GM18519 (cell line): ENCODE data around the gene TULP1.

Source experiments
- ATAC-seq: cut with Tn5 transposase; IDR thresholded peaks from one replicate; pipeline ENCODE4 v1.9.1; 2021; ENCODE audit warnings: mild to moderate bottlenecking, moderate library complexity; ENCODE audit not compliant: unreplicated experiment, low FRiP score

The TULP1 gene

DNA sequence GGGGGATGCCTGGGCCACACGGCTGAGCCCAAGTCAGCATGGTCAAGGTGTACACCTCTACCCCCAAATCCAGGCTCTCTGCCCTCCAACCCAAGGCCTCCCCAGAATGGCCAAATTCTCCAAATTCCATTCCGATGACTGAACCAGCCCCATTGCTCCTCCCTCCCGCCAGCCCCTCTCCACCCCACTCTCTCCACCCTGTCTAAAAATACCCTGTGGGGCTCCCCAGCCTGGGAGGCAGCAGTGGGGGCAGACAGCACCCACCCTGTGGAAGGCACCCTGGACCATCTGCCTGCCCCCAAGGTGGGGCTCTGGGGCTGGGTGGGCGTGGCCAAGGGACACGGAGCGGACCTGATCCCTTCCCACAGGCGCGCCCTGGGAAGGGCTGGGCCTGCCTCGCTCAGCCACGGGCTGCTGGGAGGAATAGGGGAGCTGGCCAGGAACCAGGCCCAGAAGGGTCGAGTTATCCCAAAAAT lies 27.3 kb downstream of the TULP1 start:
- ATAC-seq, result no peak

DNA sequence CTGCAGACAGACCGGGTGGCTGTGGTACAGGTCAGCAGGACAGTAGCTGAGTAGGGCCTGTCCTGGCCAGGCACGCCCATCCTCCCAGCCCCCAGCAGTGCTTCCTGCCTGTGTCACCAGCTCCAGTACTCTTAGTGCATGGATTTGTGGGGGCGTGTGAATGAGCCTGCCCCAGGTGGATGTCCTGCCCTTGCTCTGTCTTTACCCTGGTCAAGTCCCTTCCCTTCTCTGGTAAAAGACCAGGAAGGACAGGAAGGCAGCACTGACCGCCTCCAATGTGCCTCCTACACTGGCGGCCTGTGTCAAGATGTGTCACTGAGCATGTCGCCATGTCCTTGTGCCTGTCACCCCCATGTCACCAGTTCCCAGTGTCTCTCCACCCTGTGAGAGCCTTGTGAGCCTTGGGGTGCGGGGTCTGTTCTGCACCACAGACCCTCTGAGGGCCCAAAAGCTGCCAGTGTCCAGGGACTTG lies 27.7 kb downstream of the TULP1 start:
- no peak for ATAC-seq

DNA sequence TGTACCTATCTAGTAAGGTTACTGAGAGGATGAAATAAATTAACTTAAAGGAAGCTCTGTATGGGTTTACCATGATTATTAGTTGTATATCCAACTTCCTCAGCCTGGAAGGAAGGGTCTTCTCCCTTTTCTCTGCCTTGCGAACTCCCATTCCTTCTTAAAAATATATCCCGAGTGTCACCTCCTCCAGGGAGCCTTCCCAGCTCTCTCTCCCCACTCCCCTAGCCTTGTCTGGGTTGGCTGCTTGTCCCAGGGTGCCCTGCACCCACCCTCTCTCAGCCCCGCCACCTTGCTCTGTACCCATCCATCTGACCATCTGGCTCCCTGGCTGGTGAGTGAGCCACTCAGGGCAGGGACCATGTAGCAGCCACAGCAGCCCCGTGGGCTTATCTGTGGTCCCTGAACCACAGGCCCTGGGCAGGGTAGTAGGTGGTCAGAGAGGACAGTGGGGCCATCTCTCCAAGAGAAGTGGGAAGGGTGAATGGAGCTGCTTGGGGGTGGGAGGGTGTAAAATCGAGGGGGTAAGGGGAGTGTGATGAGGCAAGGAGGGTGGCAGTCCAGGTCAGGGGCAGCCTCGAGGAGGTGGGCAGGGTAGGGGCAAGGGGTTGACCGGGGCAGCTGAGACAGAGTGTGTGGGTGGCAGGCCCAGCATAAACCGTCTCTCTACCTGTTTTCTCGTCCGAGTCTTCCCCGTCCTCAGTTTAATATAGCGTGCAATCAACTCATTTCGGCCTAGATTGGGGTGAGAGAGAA lies 28.6 kb downstream of the TULP1 start:
- ATAC-seq, result no peak

DNA sequence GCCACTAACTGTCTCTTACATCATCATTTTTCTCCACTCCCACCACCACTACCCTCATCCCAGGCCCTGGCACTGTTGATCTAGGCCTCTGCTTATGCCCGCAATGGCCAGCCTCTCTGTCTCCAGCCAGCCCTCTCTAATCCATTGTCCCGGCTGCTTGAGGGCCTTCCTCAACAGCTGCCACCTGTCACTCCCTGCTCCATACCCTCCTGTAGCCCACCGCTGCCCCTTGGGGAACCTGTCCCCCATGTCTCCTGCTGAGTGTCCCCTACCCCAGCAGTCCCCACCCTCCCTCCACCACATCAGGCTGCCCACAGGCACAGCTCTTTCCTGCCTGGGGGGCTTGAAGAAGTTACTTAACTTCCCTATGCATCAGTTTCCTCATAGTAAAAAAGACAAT lies 29.2 kb downstream of the TULP1 start:
- ATAC-seq, result no peak

DNA sequence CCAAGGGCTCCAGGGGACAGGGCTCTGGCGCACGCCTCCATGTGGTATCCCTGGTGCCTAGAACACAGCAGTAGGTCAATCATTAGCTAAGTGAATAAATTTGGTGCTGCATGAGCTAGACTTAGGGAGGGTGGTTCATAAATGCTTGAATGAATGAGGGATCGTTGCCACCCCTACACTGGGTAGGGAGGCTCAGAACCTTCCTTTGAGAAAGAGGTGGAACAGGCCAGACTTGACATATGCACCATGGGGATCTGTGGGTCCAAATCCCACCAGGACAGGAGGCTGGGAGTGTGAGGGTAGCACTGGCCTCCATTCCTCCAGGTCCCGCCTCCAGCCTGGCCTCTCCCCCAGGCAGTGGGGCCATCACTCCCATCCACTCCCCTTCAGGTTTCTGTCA lies 29.6 kb downstream of the TULP1 start:
- ATAC-seq, result no peak

DNA sequence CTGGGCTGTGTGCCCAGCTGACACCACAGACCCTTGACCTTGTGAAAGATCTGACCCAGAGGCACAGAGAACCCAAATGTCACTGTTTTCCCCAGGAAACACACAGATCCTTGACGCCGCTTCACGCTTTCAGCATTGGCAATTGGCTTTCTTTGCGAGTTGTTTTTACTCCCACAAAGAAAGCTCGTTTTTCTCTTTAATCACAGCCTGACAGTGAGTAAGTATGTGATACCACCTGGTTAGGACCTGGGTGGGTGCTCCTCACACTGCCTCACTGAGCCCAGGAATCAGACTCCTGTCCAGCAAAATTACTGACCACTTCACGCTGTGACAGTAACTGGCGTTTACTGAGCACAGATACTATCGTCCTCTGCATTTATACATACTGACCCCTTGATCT lies 31.5 kb downstream of the TULP1 start:
- ATAC-seq, result no peak

DNA sequence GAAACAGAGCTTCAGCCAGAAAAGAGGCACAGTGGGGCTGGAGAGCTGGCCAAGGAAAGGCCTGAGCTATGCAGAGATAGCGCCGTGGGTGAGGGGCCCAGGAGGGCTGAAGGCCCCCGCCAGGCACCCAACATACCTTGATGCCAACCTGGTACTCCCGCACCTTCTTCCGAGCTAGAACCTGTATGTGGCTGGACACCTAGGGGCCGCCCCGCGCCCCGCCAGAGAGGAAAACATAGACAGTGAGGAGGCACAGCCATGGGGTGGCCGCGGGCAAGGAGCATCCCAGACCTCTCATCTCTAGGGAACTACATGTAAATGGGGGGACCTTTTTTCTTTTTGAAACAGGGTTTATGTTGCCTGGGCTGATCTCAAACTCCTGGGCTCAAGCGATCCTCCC lies 32.5 kb downstream of the TULP1 start:
- no peak for ATAC-seq

DNA sequence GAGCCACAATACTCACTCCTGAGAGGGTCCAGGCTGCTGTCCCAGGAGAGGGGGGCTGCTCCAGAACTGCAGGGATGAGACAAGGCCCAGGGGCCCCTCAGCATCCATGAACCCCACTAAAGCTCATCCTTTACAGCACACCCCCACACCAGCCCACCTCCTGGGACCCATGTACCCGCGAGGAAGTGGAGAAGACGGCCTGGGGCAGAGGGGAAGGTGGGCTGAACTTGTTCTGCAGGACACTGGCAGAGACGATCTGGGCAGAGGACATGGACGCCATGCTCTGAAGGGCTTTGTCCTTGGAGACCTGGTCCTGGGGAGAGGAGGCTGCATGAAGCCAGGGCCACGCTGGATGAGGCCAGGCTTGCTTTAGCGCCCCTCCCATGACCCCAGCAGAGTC lies 34.4 kb downstream of the TULP1 start:
- no peak for ATAC-seq

DNA sequence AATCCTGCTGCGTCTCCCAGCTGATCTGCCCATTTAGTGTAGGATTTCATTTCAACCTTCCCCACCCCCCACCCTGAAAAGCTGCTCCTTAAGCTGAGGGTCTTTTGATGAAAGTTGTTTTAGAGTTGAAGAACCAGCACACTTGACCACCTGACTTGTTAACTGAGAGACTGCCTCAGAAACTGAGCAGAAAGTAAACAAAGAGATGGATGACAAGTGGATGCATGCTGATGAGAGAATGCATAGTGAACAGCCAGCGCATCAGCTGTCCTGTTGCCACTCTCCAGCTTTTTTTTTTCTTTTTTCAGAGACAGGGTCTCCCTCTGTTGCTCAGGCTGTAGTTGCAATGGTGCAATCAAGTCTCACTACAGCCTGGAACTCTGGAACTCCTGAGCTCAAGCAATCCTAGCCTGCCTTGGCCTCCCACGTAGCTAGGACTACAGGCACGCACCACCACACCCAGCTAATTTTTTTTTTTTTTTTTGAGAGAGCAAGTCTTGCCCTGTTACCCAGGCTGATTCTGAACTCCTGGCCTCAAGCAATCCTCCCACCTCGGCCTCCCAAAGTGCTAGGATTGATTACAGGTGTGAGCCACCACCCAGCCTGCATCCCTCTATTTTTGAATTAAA lies 35.0 kb downstream of the TULP1 start:
- no peak for ATAC-seq

DNA sequence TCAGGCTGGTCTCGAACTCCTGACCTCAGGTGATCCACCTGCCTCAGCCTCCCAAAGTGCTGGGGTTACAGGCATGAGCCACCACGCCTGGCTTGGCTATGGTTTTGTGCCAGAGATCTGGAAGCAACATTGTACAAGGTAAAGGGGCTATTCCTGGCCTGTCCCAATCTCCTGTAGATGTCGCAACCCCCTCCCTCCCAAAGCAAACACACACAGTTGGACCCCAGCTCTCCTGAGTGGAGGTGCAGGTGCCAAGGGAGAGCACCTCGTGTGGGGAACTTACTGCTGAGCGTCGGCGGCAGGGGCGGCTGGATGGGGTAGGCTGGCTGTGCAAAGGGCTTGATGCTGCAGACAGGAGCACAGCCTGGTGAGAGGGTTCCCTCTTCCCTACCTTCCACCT lies 35.7 kb downstream of the TULP1 start:
- no peak for ATAC-seq

DNA sequence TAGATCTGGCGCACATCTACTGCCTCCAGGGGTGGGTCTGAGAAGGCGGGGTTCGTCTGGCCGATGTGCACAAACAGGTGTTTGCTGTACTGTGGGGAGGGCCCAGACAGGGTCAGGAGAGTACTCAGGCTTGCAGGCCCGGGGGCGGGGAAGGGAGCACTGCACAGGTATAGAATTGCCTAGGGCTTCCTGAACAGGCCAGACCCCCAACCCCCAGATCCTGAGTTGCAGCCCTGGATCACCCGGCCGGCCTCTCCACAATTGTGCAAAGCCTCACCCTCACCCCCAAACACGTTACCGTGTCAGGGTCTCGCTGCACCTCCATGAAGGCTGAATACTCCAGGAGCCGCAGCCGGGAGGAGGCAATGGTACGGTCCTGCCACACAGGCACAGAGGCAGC lies 36.7 kb downstream of the TULP1 start:
- ATAC-seq, result no peak

DNA sequence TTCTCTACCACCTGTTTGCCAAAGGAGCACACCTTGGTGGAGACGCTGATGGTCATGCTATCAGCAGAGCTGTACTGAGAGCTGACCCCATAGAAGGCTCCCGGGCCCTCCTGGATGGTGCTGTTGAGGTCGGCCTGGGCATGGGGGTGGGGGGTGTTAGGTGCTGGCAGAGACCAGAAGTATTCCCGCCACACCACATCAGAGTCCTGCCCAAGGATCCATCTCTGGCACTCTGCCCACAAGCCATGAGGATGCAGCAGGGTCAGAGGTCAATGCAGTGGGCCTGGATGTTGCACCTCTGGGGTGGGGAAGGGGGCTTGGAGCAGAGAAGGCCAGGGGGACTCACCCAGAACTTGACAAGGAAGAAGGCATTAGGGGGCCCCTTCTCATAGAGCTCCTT lies 37.1 kb downstream of the TULP1 start:
- ATAC-seq, result no peak

DNA sequence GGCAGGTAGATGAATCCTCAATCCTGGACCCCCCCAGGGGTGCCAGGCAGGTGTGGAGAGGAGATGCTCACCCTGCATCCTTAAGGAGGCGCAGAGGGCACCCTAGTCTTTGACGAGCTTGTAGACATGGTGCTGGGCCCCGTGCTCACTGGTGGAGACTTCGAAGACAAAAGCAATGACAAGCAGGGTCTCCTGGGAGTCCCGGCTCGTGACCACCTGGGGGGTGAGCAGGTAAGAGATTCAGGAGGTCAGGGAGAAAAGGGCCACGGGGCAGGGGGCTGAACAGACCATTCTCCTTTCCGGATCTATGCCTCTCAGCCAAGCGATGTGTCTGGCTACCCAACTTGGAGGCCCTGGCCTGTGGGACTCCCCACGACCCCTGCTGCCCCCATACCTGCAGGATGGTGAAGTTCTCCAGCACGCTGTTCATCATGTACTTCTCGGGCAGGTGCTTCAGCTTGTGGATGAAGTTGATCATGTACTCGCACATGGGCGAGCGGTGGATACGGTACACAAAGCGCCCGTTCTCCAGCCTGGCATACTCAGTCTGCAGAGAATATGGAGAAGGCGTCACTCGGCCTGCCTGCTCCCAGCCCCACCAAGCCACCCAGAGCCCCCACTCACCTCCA lies 37.6 kb downstream of the TULP1 start:
- no peak for ATAC-seq

DNA sequence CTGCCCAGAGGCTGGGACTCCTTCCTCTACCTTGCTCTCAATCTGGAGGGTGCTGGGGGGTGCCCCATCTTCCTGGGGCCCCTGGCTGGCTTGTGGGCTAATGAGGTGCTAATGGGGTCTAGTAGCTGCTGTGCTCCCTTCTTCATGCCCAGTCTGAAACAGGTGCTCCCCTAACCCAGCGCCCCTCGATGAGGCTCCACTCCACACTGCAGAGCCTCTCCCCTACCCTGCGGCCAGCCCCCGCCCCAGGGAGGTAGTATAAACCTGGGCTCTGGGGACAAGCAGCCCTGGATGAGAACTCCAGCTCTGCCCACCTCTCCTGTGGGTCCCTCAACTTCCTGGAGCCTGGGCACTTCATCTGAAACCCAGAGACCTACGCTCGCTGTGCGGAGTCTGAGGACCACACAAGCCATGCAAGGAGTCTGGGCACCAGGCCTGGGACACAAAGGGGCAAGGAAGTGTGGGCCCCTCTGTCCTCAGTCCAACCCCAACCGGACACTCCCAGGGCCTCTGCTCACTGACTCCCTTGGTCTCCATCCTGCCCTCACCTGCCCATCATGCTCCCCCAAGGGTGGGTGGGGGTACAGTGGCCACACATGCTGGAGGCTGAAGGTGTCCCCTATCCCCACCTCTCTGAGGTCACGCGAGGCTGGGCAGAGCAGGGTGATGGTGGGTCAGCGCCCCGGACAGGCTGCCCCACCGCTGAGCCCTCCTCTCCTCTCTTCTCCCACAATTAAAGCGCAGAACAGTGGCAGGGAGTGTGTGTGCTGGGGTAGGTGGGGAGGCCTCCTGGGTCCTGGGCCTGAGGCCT lies 38.4 kb downstream of the TULP1 start:
- ATAC-seq, result no peak

DNA sequence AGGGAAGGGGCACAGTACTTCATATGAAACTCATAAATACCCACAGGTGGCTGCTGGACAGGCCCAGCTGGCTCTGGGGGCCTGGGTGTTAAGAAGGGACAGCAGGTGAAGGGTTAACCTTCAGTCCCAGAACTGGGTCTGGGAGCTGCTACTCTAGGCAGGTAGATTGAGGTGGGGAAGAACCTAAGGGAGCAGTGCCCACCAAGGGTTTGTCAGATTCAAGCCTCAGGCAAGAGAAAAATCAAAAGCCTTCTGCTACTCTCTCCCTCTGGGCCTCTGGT lies 38.9 kb downstream of the TULP1 start:
- ATAC-seq, result no peak

DNA sequence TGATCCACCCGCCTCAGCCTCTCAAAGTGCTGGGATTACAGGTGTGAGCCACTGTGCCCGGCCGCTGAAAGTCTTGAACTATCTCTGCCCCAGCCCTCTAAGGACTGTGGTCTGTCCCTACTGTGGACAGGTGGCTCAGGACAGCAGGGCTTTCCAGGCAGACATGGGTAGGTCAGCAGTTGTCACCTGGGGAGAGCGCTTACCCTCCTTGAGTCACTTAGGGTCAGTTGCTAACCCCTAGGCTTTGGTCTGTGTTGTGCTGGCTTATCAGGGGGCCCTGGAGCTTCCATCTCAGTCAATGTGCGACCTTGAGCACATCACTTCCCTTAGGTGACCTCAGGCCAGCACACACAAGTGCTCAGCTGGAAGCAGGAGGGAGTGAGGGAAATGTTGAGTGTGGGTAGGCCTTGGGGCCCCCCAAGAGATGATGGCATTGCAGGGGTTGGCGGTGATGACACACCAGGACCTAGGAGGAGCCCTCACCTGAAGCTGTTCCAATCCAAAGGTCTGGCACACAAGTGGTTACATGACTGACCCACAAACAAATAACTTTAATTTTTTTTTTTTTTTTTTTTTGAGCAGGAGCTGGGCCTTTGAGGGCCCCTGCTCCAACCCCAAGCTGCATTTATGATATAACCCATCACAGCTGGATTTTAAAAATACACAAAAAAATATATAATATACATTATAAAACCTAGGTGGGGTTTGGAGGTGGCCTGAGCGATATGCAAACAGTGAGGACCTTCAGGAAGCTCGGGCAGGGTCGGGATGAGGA lies 39.4 kb downstream of the TULP1 start:
- no peak for ATAC-seq

DNA sequence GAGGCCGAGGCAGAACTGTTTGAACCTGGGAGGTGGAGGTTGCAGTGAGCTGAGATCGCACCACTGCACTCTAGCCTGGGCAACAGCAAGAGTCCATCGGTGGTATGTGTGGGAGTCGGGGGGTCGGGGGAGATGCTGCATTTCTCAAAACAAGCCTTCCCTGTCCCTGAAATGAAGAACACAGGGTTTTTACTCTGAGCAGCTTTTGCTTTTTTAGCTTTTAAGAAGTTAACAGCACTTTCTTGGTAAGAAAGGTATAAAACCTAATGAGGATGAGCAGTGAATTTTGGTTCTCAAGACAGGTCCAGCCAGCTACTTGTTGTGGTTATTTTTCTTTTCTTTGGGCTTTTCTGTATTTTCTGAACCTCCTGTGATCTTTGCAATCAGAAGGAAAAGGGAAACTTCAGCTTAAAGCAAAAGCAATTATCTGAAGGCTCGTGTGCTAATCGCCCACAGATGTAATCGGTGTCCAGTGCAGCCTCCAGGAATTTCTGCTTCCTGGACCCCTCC lies 40.8 kb downstream of the TULP1 start:
- no peak for ATAC-seq

DNA sequence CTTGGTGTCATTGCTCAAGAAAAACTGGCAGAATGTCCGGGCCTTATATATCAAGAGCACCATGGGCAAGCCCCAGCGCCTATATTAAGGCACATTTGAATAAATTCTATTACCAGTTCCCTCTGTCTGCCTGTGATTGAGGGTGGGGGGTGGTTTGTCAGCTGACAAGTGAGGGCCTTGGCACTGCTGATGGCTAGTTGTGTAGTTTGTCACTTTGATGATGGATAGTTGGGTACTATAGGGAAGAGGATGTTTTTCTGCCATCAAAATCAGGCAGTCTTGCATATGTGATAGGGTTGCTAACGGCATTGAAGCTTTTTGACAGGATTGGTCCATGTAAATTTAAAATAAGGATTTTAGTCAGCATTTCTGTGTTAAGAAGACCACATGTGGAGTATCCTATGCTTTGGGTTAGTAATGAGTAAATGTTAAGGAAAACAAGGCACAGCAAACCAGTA lies 42.0 kb downstream of the TULP1 start:
- no peak for ATAC-seq

DNA sequence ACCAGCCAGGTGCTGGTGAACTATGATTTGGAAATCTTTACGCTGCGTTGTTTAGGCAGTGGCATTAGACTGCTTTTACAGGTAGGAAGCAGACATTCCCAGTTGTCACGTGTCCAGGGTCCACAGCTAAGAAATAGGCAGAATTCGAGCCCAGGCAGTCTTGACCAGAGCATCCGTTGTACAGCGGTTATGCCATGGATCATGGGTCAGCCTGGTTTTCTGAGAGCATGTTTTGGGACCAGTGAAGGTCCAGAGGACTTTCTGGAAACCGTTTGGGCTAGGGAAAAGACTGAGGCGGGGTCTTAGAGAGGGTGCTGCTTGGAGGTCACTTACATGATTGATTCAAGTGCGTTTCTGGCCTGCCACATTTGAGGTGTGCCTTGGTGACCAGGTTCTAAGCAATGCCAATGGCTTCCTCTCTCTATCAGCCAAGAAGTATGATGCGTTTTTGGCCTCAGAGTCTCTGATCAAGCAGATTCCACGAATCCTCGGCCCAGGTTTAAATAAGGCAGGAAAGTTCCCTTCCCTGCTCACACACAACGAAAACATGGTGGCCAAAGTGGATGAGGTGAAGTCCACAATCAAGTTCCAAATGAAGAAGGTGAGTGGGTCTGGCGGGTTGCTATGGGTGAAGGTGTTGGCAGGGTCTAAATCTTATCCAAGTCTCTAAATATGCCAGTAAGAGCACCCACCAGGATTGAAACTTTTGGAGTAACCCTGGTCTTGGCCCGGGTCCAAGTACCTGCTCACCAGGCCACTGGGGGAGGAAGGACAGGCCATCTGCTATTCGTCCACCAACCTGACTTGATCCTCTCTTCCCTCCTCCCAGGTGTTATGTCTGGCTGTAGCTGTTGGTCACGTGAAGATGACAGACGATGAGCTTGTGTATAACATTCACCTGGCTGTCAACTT lies 42.7 kb downstream of the TULP1 start:
- ATAC-seq, result no peak
